ENCODE results near the gene LTC4S. TPM values are rescaled to one million over a fixed set of nuclear protein-coding genes. Genes with fewer than 3 reads are reported as not detected.

The LTC4S gene
- total RNA-seq, 1 donor from 2014 or later, result 10.9 TPM

- intact Hi-C loops (cut with micrococcal nuclease), result no loop called here
- Histone ChIP-seq H3K36me3 (peaks cover 47% of the 10 kb centered on the region), H3K27me3 (ENCODE audit: low read depth) (no peaks in the 10 kb centered on the region), H3K27ac (replicated peaks) (peak overlapping the region; percentile 98), H3K4me1 (peaks cover 96% of the 10 kb centered on the region), H3K4me3 (peak overlapping the region; percentile 91), H3K9me3 (replicated peaks) (no peaks in the 10 kb centered on the region)
- DNase-seq, result peak; percentile 97
- TF ChIP-seq CTCF (IDR thresholded peaks at IDR 0.05; ENCODE audit: borderline replicate concordance), result no peak
These were observed 27.7 kb downstream of the LTC4S start for GRCh38 chr5:179821298-179822058.

- Histone ChIP-seq H3K9me3 (replicated peaks) (no peaks in the 10 kb centered on the region), H3K4me1 (peaks cover 96% of the 10 kb centered on the region), H3K36me3 (peaks cover 53% of the 10 kb centered on the region), H3K27ac (replicated peaks) (peak overlapping the region; percentile 98), H3K4me3 (peak overlapping the region; percentile 91), H3K27me3 (ENCODE audit: low read depth) (no peaks in the 10 kb centered on the region)
- TF ChIP-seq CTCF (IDR thresholded peaks at IDR 0.05; ENCODE audit: borderline replicate concordance), result no peak
- intact Hi-C loops (cut with micrococcal nuclease), result no loop called here
- no peak for DNase-seq
These were observed 28.3 kb downstream of the LTC4S start for GRCh38 chr5:179822059-179822432.

- H3K27me3 ChIP-seq (ENCODE audit: low read depth), result no peaks in the 10 kb centered on the region
- no peak for DNase-seq
- peak overlapping the region; percentile 98 for H3K27ac ChIP-seq (replicated peaks)
- H3K4me1 ChIP-seq, result peaks cover 96% of the 10 kb centered on the region
- peak overlapping the region; percentile 91 for H3K4me3 ChIP-seq
- no peaks in the 10 kb centered on the region for H3K9me3 ChIP-seq (replicated peaks)
- TF ChIP-seq CTCF (IDR thresholded peaks at IDR 0.05; ENCODE audit: borderline replicate concordance), result no peak
- H3K36me3 ChIP-seq, result peaks cover 58% of the 10 kb centered on the region
- intact Hi-C loops (cut with micrococcal nuclease), result no loop called here
These were observed 28.7 kb downstream of the LTC4S start for GRCh38 chr5:179822444-179822990.

GRCh38 chr5:179823937-179824744 is 30.4 kb downstream of the LTC4S start:
- intact Hi-C loops (cut with micrococcal nuclease), result no loop called here
- Histone ChIP-seq H3K9me3 (replicated peaks) (no peaks in the 10 kb centered on the region), H3K36me3 (peaks cover 74% of the 10 kb centered on the region), H3K4me1 (peaks cover 94% of the 10 kb centered on the region), H3K27ac (replicated peaks) (peak overlapping the region; percentile 98), H3K4me3 (peak overlapping the region; percentile 91), H3K27me3 (ENCODE audit: low read depth) (no peaks in the 10 kb centered on the region)
- no peak for DNase-seq
- TF ChIP-seq CTCF (IDR thresholded peaks at IDR 0.05; ENCODE audit: borderline replicate concordance), result no peak

GRCh38 chr5:179824745-179825112 is 30.9 kb downstream of the LTC4S start:
- Histone ChIP-seq H3K27ac (replicated peaks) (peak overlapping the region; percentile 98), H3K27me3 (ENCODE audit: low read depth) (no peaks in the 10 kb centered on the region), H3K36me3 (peaks cover 80% of the 10 kb centered on the region), H3K4me3 (no peak overlapping the region), H3K4me1 (peaks cover 93% of the 10 kb centered on the region), H3K9me3 (replicated peaks) (no peaks in the 10 kb centered on the region)
- intact Hi-C loops (cut with micrococcal nuclease), result no loop called here
- no peak for TF ChIP-seq CTCF (IDR thresholded peaks at IDR 0.05; ENCODE audit: borderline replicate concordance)
- no peak for DNase-seq
